ENCODE measurements around the gene WFDC10B. TPM values are rescaled to one million over a fixed set of nuclear protein-coding genes. Genes with fewer than 3 reads are reported as not detected.

Gene WFDC10B
- polyA plus RNA-seq, 1 of the 3 experiments (the other 2 are of a cell fraction) = not detected

DNA sequence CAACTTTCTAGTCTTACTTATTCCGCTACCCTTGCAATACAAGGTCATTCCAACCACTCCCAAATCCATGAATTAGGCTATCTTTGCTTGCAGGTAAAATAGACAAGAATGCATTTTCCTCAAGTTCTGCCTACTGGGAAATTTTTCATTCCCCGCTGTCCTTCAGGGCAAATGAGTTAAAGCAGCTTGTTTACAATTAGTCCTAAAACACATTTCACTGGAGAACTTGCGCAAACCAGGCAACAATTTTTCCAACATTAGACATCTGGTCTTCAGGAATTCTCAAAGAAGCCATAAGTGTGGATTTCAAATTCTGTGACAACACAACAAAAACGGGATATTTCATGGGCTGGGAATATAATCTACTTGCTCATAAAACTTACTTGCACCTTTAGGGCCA is 37.8 kb upstream of the WFDC10B start:
- 21% methylated on average over 4 of the region's 4 CpGs for WGBS (ENCODE audit: low lambda C conversion rate)
- no peaks in the 10 kb centered on the region for H3F3A ChIP-seq (replicated peaks; ENCODE audit: insufficient read depth)
- H4K20me1 ChIP-seq (ENCODE audit: insufficient read depth) = no peaks in the 10 kb centered on the region
- H3K27ac ChIP-seq (ENCODE audit: low read depth in 2 of 2, low read length in 1 of 2) = no peak overlapping the region
- no peaks in the 10 kb centered on the region for H3K4me1 ChIP-seq (ENCODE audit: control insufficient read depth in 1 of 2, insufficient read depth in 2 of 2, low read depth in 1 of 2, low read length in 1 of 2)
- DNase-seq = no peak
- H3K4me3 ChIP-seq (ENCODE audit: low read depth in 2 of 2, low read length in 1 of 2) = no peak overlapping the region
- TF ChIP-seq, protein P1, sequence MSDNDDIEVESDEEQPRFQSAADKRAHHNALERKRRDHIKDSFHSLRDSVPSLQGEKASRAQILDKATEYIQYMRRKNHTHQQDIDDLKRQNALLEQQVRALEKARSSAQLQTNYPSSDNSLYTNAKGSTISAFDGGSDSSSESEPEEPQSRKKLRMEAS (IDR thresholded peaks at IDR 0.05; ENCODE audit: low read depth) = no peak
- TF ChIP-seq EP300 (IDR thresholded peaks at IDR 0.05; ENCODE audit: borderline replicate concordance in 1 of 2, low read depth in 1 of 2, low read length in 1 of 2) = no peak
- no peak for TF ChIP-seq GATA2 (CRISPR knock-in tag; IDR thresholded peaks at IDR 0.05)
- TF ChIP-seq, protein P2, sequence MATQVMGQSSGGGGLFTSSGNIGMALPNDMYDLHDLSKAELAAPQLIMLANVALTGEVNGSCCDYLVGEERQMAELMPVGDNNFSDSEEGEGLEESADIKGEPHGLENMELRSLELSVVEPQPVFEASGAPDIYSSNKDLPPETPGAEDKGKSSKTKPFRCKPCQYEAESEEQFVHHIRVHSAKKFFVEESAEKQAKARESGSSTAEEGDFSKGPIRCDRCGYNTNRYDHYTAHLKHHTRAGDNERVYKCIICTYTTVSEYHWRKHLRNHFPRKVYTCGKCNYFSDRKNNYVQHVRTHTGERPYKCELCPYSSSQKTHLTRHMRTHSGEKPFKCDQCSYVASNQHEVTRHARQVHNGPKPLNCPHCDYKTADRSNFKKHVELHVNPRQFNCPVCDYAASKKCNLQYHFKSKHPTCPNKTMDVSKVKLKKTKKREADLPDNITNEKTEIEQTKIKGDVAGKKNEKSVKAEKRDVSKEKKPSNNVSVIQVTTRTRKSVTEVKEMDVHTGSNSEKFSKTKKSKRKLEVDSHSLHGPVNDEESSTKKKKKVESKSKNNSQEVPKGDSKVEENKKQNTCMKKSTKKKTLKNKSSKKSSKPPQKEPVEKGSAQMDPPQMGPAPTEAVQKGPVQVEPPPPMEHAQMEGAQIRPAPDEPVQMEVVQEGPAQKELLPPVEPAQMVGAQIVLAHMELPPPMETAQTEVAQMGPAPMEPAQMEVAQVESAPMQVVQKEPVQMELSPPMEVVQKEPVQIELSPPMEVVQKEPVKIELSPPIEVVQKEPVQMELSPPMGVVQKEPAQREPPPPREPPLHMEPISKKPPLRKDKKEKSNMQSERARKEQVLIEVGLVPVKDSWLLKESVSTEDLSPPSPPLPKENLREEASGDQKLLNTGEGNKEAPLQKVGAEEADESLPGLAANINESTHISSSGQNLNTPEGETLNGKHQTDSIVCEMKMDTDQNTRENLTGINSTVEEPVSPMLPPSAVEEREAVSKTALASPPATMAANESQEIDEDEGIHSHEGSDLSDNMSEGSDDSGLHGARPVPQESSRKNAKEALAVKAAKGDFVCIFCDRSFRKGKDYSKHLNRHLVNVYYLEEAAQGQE (IDR thresholded peaks at IDR 0.05; ENCODE audit: low read depth, low read length) = no peak
- TF ChIP-seq, protein P3, sequence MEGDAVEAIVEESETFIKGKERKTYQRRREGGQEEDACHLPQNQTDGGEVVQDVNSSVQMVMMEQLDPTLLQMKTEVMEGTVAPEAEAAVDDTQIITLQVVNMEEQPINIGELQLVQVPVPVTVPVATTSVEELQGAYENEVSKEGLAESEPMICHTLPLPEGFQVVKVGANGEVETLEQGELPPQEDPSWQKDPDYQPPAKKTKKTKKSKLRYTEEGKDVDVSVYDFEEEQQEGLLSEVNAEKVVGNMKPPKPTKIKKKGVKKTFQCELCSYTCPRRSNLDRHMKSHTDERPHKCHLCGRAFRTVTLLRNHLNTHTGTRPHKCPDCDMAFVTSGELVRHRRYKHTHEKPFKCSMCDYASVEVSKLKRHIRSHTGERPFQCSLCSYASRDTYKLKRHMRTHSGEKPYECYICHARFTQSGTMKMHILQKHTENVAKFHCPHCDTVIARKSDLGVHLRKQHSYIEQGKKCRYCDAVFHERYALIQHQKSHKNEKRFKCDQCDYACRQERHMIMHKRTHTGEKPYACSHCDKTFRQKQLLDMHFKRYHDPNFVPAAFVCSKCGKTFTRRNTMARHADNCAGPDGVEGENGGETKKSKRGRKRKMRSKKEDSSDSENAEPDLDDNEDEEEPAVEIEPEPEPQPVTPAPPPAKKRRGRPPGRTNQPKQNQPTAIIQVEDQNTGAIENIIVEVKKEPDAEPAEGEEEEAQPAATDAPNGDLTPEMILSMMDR (IDR thresholded peaks at IDR 0.05) = no peak
- TF ChIP-seq NRF1 (IDR thresholded peaks at IDR 0.05; ENCODE audit: low read depth, low read length) = no peak
- TF ChIP-seq SIN3A (IDR thresholded peaks at IDR 0.05; ENCODE audit: borderline replicate concordance, low read depth, low read length) = no peak
- ChIA-PET CTCF (interaction anchor here (2.5 kb wide), 1 partner anchor 28 kb away, joined by 10 read pairs; no protein-coding TSS in a partner anchor), POLR2A (no interaction called here)
- H3K9ac ChIP-seq = no peak overlapping the region
- H3K79me2 ChIP-seq (ENCODE audit: insufficient read depth) = no peaks in the 10 kb centered on the region
- no peak overlapping the region for H3K4me2 ChIP-seq
- no peaks in the 10 kb centered on the region for H3K9me2 ChIP-seq
- no peak overlapping the region for H2AFZ ChIP-seq (ENCODE audit: low read depth)
- no peaks in the 10 kb centered on the region for H3K9me3 ChIP-seq
- H3K27me3 ChIP-seq (ENCODE audit: insufficient read depth) = no peaks in the 10 kb centered on the region; the same call in 1 of the 2 replicates
- H3K36me3 ChIP-seq (replicated peaks in 1 of 2; ENCODE audit: control insufficient read depth in 1 of 2, insufficient read depth in 2 of 2, low read length in 1 of 2) = no peaks in the 10 kb centered on the region

DNA sequence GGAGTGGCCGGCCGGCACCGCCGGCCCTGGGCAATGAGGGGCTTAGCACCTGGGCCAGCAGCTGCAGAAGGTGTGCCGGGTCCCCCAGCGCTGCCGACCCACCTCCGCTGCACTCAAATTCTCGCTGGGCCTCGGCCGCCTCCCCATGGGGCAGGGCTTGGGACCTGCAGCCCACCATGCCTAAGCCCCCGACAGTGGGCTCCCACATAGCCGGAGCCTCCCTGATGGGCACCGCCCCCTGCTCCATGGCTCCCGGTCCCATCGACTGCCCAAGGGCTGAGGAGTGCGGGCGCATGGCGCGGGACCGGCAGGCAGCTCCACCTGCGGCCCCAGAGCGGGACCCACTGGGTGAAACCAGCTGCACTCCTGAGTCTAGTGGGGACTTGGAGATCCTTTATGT is 31.2 kb upstream of the WFDC10B start:
- Histone ChIP-seq H3K9ac (no peak overlapping the region), H3K36me3 (replicated peaks in 1 of 2; ENCODE audit: control insufficient read depth in 1 of 2, insufficient read depth in 2 of 2, low read length in 1 of 2) (no peaks in the 10 kb centered on the region), H3F3A (replicated peaks; ENCODE audit: insufficient read depth) (no peaks in the 10 kb centered on the region), H3K4me3 (ENCODE audit: low read depth in 2 of 2, low read length in 1 of 2) (no peak overlapping the region), H3K27me3 (ENCODE audit: insufficient read depth) (no peaks in the 10 kb centered on the region), H3K79me2 (ENCODE audit: insufficient read depth) (no peaks in the 10 kb centered on the region), H3K4me1 (ENCODE audit: control insufficient read depth in 1 of 2, insufficient read depth in 2 of 2, low read depth in 1 of 2, low read length in 1 of 2) (no peaks in the 10 kb centered on the region), H3K9me3 (no peaks in the 10 kb centered on the region; the same call in 1 of the 2 replicates), H4K20me1 (ENCODE audit: insufficient read depth) (no peaks in the 10 kb centered on the region), H3K9me2 (no peaks in the 10 kb centered on the region), H2AFZ (ENCODE audit: low read depth) (no peak overlapping the region), H3K4me2 (no peak overlapping the region), H3K27ac (ENCODE audit: low read depth in 2 of 2, low read length in 1 of 2) (no peak overlapping the region)
- no CpG with 5 or more reads among the region's 23 CpGs for WGBS (ENCODE audit: low lambda C conversion rate)
- no peak for DNase-seq
- no peak for TF ChIP-seq NFIC (IDR thresholded peaks at IDR 0.05; ENCODE audit: borderline replicate concordance)
- TF ChIP-seq, protein P2 (IDR thresholded peaks at IDR 0.05; ENCODE audit: low read depth, low read length) = no peak
- ChIA-PET POLR2A (no interaction called here), CTCF (interaction anchor here (1.8 kb wide), 1 partner anchor 106 kb away, joined by 4 read pairs; the partner anchor contains the start of gene WFDC10A)
